GM12872 (cell line): ENCODE data around the gene CLIP4.

Source experiments
- TF ChIP-seq, protein P1 (sequence below): IDR thresholded peaks from 3 replicates; pipeline ENCODE4 v1.5.1; 2011; ENCODE audit warnings: low read depth, mild to moderate bottlenecking, low read length, moderate library complexity; ENCODE audit not compliant: insufficient read depth

CLIP4 gene

DNA sequence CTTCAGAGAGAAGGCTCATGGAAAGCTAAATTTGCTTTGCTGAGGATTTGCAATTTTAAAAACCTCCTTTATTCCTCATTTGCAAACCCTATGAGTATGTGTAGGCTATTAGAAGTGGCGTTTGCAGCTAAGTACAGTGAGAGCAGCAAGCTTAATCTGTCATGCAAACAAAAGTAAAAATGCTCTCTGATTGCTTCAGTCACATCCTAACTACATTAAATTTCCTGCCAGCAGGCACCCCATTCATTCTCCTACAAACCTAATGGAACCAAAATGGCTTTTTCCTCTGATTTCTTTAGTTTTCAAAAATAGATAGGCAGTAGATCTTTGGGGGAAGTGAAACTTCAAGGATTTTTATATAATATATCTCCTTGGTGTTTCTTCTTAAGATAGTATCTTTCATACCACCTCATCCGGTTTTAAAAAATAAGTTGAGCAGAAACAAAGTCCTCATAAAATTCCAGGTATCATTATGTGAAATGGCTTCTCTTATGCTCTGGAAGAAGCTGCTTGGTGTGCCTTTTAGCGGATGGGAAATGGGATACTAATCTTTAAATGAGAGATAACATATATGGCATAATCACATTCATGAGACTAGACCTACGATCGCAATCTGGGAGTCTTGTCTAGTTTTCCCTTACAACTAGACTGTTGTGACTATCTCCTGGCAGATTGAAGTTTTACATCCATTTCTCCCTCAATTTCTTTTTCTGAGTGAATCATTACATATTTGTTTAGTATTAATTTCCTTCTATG is 49.1 kb downstream of the CLIP4 start:
- TF ChIP-seq, protein P1, sequence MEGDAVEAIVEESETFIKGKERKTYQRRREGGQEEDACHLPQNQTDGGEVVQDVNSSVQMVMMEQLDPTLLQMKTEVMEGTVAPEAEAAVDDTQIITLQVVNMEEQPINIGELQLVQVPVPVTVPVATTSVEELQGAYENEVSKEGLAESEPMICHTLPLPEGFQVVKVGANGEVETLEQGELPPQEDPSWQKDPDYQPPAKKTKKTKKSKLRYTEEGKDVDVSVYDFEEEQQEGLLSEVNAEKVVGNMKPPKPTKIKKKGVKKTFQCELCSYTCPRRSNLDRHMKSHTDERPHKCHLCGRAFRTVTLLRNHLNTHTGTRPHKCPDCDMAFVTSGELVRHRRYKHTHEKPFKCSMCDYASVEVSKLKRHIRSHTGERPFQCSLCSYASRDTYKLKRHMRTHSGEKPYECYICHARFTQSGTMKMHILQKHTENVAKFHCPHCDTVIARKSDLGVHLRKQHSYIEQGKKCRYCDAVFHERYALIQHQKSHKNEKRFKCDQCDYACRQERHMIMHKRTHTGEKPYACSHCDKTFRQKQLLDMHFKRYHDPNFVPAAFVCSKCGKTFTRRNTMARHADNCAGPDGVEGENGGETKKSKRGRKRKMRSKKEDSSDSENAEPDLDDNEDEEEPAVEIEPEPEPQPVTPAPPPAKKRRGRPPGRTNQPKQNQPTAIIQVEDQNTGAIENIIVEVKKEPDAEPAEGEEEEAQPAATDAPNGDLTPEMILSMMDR: no peak

DNA sequence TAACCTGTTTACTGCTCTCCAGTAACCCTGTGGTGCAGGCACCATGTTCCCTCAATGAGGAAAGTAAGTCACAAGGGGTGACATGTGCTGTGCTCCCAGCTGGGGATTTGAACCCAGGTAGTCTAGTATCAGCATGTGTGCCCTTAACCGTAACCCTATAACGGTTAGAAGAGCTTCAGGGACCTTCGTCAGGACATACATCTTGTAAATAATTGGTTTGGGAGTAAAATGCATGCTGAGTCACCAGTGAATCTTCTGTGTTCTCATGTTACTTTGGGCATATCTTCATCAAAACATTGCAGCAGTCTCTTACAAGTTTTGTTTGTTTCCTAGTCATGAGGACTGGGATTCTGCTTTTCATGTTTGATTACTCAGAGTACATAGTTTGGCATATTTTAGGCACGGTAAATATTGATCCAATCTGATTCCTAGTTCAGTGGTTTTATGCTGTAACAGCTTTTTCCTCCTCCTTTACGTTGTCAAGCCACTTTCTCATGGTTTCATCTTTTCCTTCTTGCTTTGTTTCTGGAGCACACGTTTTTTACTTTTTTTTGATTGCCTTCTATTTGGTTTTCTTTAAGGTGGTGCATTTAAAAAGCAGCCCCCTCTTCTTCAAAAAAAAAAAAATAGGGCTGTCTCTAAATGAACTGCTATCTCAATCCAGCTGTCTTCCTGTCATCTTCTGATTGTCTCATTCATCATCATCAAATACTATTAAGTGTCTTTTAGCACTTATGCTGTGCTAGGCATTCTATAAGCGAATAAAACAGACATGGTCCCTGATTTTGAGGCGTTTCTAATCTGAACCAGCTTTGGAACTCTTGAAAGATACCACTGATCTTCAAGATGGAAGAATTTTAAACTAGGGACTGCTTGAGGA is 50.4 kb downstream of the CLIP4 start:
- TF ChIP-seq, protein P1: no peak

DNA sequence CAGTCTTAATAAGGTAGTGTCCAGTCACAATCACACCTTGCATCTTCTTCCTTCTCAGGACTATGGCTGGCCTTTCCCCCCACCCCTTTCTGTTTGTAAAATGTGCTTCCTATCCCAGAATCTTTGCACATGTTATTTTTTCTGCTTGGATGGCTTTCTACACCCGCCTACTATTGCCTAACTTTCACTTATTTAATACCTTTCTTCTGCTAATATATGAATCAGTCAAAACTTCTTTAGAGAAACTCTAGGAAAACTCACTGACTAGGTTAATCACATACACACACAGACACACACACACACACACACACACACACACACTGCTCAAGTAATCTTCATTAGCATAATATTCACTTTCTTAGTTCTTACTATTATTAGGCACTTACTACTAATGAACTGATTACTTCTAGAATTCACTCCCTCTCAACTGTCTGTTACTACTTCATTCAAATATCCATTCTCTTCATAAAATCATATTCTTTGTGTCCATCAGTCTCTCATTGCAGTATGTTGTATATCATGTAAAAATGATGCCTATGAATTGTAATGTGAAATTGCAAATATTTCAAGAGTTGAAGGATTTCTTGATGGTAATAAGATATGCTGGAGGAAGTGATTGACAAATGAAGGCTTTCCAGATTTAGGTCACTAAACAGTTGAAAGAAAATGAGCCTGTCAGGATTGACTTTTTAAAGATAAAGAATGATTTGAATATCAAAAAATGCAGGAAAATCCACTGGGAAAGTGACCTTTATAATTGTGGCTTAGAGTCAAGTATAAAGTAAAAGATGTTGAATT is 51.2 kb downstream of the CLIP4 start:
- TF ChIP-seq, protein P1: no peak

DNA sequence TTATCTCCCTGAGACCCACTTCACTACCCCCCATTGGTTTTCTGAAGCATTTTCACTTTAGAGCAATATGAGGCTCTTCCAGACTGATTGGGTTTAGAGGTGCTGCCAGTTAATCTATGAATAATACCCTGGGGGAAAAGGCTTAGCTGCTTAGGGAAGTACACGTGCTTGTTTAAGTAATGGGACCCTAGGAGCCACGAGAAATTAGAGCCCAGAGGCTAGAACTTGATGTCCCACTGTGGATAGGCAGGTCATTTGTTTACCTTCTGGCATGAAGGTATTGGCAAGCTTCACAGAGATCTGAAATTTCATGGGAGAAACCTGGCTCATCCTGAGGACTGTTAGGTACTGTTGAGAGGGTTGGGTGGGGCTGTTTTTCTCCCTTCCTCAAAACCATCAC is 59.7 kb downstream of the CLIP4 start:
- TF ChIP-seq, protein P1: no peak

DNA sequence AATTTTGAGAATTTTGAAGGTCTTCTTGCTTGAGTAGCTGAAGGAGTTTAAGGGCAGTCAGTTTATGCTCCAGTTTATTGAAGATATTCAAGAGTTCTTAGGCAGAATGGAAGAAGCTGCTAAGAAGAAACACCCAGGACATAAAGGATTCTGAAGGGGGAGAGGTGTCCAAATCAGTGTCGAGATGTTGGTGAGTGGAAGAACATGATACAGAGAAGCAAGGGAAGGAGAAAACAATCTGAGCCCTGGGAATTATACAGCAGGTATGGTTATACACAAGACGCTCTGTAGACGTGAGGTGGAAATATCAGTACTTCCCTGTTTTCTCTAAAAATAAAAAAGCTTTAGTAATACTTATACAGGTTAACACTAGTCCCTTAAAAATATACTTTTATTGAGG is 60.1 kb downstream of the CLIP4 start:
- TF ChIP-seq, protein P1: no peak

DNA sequence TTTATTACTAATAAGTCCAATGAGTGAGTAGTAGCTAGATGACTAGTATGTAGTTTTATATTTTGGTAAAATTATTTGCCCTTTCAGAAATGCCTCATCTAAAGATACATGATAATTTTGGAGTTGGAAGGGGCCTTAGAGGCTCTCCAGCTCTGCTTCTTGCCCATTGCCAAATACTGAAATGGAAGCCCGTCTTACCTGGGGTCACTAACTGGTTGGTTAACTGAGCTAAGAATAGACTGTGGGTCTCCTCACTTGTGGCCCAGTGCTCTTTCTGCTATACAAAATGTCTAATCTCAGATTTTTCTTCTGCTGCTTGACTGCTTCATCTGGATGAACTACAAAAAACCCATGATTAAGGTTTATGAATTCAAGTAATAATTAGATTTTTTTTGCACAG is 67.1 kb downstream of the CLIP4 start:
- TF ChIP-seq, protein P1: no peak

DNA sequence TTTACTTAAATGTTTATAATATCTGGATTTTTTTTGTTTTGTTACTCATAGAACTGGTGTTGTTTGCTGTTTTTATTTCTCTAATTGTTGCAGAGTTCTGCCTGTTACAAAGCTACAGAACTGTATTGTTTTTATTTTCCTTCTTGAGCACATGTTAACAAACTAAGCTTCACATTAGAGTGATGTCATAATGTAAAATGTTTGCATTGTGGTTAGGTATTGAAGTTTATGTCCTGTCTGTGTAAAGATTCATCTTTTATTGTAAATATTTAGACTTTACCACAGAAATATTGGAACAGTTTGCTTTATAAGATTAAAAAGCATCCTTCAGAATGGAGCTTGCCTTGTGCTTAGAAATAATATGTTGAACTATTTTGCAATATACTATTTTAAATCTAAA is 67.7 kb downstream of the CLIP4 start:
- TF ChIP-seq, protein P1: no peak
